Mesodermal cell (in vitro differentiated cells): Measurements from ENCODE around the gene TRIM71.
"Not testable (repeated sequence)": the region's sequence is repeated elsewhere in the genome, so short reads cannot be mapped to it uniquely, and the experiment has no call there.

Experiments used
- H3K27ac ChIP-seq: 2 replicates; pipeline ENCODE4 v1.7.0; 2013; ENCODE audit warnings: mild to moderate bottlenecking, low read depth, low read length, moderate library complexity; ENCODE audit not compliant: severe bottlenecking
- H3K36me3 ChIP-seq: 2 replicates; pipeline ENCODE4 v1.7.1; 2013; ENCODE audit warnings: mild to moderate bottlenecking, low read length, moderate library complexity; ENCODE audit not compliant: control insufficient read depth, insufficient read depth
- H3K4me1 ChIP-seq: one replicate; pipeline ENCODE4 v1.7.1; 2013; ENCODE audit warnings: mild to moderate bottlenecking, low read length; ENCODE audit not compliant: insufficient read depth, control insufficient read depth, poor library complexity, severe bottlenecking
- H3K4me3 ChIP-seq: 2 replicates; pipeline ENCODE4 v1.7.0; 2013; ENCODE audit warnings: low read length, control low read depth, mild to moderate bottlenecking; ENCODE audit not compliant: insufficient read depth, poor library complexity, severe bottlenecking; ENCODE audit errors: extremely low read depth
- H3K9me3 ChIP-seq: 2 replicates; pipeline ENCODE4 v1.7.1; 2013; ENCODE audit warnings: mild to moderate bottlenecking, low read length, moderate library complexity; ENCODE audit not compliant: control insufficient read depth
- WGBS, 2 experiments: methylation state at CpG; one replicate each; pipeline ENCODE4 v1.1.5; 2013; ENCODE audit warnings: missing lambda C conversion rate in 2 of 2; ENCODE audit not compliant: insufficient coverage in 2 of 2; 5-methylcytosine and 5-hydroxymethylcytosine counted together

The TRIM71 gene

DNA sequence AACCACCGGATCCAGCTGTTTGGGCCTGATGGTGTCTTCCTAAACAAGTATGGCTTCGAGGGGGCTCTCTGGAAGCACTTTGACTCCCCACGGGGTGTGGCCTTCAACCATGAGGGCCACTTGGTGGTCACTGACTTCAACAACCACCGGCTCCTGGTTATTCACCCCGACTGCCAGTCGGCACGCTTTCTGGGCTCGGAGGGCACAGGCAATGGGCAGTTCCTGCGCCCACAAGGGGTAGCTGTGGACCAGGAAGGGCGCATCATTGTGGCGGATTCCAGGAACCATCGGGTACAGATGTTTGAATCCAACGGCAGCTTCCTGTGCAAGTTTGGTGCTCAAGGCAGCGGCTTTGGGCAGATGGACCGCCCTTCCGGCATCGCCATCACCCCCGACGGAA lies 73.6 kb downstream of the TRIM71 start:
- Histone ChIP-seq H3K4me1 (peaks cover 3% of the 10 kb centered on the region), H3K9me3 (no peaks in the 10 kb centered on the region), H3K4me3 (no peak overlapping the region), H3K27ac (no peak overlapping the region), H3K36me3 (peaks cover 96% of the 10 kb centered on the region)
- 93 to 97% methylated on average over 16 to 19 of the region's 19 CpGs for WGBS, 2 experiments

DNA sequence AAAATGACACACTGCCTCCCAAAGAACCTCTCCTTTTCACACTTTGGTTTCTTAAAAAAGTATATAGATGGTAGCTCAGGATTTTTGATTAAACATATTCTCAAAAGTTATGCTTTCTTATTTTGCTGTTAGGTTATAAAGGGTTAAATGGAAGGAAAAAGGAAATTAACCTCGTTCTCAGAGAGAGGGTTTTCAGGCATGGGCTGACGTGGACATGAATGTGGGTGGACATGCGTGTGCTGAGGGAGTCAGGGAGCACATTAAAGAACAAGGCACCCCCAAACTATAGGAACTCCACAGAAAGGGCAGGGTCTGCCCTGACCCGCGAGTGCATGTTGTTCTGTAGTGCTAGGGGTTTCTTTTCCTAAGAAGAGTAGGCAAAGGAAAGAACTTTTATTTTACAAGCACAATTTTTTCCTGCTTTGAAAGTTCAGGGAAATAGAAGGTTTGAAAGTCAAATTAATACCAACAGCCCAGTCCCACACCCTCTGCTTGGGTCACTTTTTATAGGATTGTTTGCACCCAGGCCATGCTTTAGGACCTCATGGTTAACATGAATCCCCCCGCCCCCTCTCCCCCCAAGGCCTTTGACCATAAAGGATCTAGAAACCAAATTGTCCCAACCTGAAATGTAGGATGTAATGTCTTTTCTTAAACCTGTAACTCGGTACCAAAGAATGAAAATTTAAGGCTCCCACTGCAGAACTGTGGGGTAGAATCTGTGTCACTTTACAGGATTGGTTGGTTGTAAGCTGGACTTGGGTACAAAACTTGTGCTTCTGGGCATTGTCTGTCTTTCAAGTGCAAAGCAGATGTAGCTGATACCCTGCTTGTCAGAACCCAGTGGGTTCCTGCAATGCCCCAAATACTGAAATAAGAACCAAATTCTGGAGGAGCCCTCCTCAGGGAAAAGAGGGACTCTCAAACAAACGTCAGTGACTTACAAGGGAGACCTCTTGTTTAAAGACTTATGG lies 75.1 kb downstream of the TRIM71 start:
- Histone ChIP-seq H3K4me1 (no peaks in the 10 kb centered on the region), H3K27ac (no peak overlapping the region), H3K4me3 (no peak overlapping the region), H3K9me3 (no peaks in the 10 kb centered on the region), H3K36me3 (peaks cover 94% of the 10 kb centered on the region)
- WGBS, 2 experiments, result 89 to 93% methylated on average over 4 to 5 of the region's 8 CpGs

DNA sequence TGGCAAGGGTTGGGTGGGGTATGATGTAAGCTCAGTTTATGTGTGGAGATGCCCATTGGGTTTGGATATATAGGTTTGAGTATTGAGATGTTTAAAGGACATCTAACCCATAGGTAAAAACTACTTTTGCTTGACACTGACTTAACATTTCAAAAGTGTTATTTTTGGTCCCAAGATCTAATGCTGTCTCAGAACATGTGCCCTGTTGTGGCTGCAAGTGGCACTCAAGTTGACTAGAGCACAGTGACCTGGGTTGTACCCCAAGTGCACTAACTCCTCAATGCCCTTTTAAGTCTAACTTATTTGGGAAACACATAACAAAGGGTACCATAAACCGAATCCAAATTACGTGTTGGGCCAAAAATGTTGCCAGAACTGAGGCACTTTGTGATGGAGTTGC lies 77.2 kb downstream of the TRIM71 start:
- Histone ChIP-seq H3K4me1 (no peaks in the 10 kb centered on the region), H3K4me3 (no peak overlapping the region), H3K9me3 (no peaks in the 10 kb centered on the region), H3K36me3 (peaks cover 91% of the 10 kb centered on the region), H3K27ac (no peak overlapping the region)
- 95% methylated on average over 2 of the region's 2 CpGs for WGBS, 2 experiments

DNA sequence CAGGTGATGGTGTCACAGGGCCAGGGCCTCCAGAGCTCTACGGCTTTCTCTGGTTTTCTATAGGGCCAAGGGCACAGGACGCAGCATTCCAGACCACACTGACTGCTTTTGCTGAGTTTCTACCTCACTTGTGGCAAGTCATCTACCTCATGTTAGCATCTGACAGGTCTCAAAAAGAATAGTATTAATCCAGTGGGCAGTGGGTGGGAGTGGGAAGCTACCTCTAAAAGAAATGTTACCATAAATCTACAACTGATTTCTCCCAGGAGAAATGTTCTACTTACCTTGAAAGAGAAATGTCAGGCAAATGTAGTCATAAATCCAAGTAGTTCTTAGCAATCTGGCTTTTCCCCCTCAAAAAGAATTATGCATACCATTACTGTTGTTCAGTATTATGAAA lies 77.9 kb downstream of the TRIM71 start:
- WGBS, 2 experiments, result 79 to 100% methylated on average over 2 of the region's 2 CpGs
- peaks cover 3% of the 10 kb centered on the region for H3K4me1 ChIP-seq
- H3K36me3 ChIP-seq, result peaks cover 88% of the 10 kb centered on the region
- no peaks in the 10 kb centered on the region for H3K9me3 ChIP-seq
- no peak overlapping the region for H3K27ac ChIP-seq
- H3K4me3 ChIP-seq, result no peak overlapping the region

DNA sequence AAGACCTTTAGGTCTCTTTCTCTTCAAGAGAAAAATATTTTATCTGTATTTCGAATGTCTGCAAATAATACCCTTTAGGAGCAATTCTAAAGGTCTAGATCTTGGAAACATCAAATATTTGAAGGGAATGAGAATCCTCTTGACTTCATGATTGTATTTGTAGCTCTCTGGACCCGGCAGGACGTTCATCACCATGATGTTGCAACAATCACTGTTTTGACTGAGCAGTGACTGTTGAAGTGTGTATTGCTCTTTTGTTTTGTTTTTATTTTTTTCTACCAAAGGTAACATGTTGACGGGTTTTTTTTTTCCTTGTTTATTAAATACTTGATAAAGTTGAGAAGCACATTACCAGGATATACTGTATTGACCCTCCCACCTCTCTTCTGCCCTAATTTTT lies 78.3 kb downstream of the TRIM71 start:
- H3K9me3 ChIP-seq, result no peaks in the 10 kb centered on the region
- H3K4me3 ChIP-seq, result no peak overlapping the region
- WGBS, 2 experiments, result 83% methylated on average over 2 of the region's 4 CpGs; no CpG with 5 or more reads in 1 of the 2 experiments
- H3K27ac ChIP-seq, result no peak overlapping the region
- H3K4me1 ChIP-seq, result peaks cover 3% of the 10 kb centered on the region
- peaks cover 83% of the 10 kb centered on the region for H3K36me3 ChIP-seq

DNA sequence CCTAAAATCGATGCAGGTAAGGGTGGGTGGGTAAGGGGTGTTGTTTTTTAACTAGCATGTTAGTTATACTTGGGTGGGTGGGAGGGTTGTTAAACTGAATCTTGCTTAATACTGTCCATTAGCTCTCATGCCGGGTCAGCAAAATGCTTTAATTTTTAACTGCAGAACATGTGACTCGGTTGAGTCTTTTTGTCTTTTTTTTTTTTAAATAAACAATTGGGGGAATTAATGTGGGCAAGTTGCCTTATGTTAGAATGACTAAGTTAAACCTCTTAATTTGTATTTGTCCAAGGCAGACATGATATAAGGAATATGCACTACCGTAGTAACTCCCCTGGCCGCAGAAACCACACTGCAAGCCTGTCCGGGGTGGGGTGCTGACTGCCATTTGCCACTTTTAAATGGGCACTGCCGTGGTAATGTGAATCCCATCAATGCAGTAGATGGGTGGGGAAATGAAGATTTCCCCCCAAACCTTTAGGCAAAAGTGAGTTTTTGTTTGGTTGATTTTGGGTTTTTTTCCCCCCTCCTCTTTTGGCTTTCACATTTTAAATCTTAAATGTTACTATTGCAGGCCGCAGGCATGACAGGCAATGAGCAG lies 79.3 kb downstream of the TRIM71 start:
- peaks cover 3% of the 10 kb centered on the region for H3K4me1 ChIP-seq
- peaks cover 78% of the 10 kb centered on the region for H3K36me3 ChIP-seq
- 94 to 100% methylated on average over 2 to 3 of the region's 8 CpGs for WGBS, 2 experiments
- no peaks in the 10 kb centered on the region for H3K9me3 ChIP-seq
- H3K4me3 ChIP-seq, result no peak overlapping the region
- no peak overlapping the region for H3K27ac ChIP-seq

DNA sequence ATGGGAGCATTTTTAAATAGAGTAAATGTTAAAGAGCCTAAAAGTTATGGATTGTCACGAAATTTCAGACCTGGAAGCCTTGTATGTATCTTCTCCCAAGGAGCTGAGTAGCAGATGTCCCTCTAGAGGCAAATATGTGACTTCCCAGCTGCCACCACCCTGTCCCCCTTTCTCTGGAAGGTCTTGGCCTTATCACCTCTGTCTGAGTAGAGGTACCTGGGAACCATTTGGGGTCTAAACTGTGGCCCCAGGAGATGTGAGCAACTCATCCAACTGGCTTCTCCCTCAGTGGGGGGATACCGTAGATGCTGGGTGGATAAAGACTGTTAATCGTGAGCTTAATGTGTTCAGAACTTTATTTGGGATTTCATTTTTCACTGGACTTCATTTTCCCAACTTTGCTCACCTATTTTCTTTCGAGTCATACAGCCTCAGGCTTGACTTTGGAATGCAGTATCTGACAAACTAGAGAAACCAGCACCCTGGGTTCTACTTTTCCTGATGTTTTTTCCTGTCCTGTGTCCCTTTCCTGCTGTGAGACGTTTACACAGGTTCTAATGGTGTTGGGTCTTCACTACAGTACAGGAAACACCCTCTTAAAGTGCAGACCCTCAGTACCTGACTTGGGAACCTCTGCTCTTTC lies 80.3 kb downstream of the TRIM71 start:
- 85 to 93% methylated on average over 2 to 3 of the region's 5 CpGs for WGBS, 2 experiments
- peaks cover 3% of the 10 kb centered on the region for H3K4me1 ChIP-seq
- no peaks in the 10 kb centered on the region for H3K9me3 ChIP-seq
- peaks cover 68% of the 10 kb centered on the region for H3K36me3 ChIP-seq
- no peak overlapping the region for H3K4me3 ChIP-seq
- H3K27ac ChIP-seq, result no peak overlapping the region

DNA sequence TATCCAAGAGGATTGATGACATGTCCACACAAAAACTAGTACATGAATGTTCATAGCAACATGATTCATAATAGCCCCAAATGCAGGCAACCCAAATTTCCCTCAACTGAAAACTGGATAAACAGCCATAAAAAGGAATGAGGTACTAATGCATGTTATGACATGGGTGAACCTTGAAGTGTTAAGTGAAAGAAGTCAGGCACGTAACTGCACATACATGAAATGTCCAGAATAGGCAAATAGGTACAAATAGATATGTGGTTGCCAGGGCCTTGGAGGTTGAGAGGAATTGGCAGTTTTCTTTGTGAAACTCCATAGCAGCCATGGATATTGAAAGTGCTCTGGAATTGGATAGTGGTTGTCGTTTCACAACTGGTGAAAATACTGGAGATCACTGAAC lies 81.5 kb downstream of the TRIM71 start:
- Histone ChIP-seq H3K27ac (no peak overlapping the region), H3K36me3 (peaks cover 56% of the 10 kb centered on the region), H3K4me3 (no peak overlapping the region), H3K9me3 (no peaks in the 10 kb centered on the region), H3K4me1 (peaks cover 3% of the 10 kb centered on the region)
- WGBS, 2 experiments, result 100% methylated on average over 1 of the region's 2 CpGs

DNA sequence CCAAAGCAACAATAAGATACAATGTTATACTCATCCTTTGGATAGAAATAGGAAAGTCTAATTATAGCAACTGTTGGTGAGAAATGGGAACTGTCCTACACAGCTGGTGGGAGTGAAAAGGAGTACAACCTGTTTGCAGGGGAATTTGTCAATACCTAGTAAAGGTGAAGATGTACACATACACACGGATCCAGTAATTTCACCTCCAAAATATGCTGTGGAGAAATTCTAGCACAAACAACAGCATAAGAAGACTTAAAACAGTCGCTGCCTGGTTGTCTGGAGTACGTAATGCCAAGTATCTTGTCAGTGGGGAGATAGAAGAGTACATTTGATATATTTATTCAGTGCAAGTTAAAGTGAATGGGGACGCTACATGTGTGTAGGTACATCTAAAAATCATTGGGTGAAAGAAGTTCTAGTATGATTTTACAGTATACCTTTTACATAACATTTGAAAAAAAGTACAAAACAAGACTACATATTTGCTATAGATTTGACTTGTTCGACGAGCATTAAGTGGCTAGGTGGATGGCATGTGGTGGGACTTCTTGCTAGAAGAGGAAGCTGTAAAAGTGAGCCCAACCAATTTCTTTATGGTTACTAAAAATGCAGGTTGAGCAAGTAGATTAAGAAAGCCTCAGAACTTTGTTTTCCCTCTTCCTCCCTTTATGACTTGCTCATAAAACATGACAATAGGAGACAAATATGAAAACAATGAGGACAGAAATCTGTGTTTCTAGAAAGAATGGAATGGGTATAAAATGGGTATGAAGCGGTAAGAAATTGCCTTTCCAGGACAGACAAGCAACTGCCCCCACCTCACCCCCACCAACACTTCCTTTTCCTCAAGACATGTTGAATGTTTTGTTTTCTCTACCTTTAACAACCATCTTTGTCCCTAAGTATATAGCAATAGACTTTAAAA lies 83.5 kb downstream of the TRIM71 start:
- Histone ChIP-seq H3K27ac (no peak overlapping the region), H3K4me1 (peaks cover 3% of the 10 kb centered on the region), H3K9me3 (no peaks in the 10 kb centered on the region), H3K4me3 (no peak overlapping the region), H3K36me3 (peaks cover 36% of the 10 kb centered on the region)
- WGBS, 2 experiments, result 100% methylated on average over 2 of the region's 7 CpGs; no CpG with 5 or more reads in 1 of the 2 experiments

DNA sequence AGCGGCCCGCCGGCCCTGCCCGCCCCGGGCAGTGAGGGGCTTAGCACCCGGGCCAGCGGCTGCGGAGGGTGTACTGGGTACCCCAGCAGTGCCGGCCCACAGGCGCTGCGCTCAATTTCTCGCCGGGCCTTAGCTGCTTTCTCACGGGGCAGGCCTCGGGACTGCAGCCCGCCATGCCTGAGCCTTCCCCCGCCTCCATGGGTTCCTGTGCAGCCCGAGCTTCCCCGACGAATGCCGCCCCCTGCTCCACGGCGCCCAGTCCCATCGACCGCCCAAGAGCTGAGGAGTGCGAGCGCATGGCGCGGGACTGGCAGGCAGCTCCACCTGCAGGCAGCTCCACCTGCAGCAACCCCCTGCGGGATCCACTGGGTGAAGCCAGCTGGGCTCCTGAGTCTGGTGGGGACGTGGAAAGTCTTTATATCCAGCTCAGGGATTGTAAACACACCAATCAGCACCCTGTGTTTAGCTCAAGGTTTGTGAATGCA lies 85.1 kb downstream of the TRIM71 start:
- peaks cover 22% of the 10 kb centered on the region for H3K36me3 ChIP-seq
- H3K4me1 ChIP-seq, H3K4me3 ChIP-seq, H3K27ac ChIP-seq, H3K9me3 ChIP-seq: not testable (repeated sequence)
- WGBS, 2 experiments, result 95 to 99% methylated on average over 20 to 27 of the region's 31 CpGs
